GM12875 (cell line): ENCODE results near the gene SP2.

Experiments
- H3K4me3 ChIP-seq: one replicate; pipeline ENCODE4 v1.5.1; 2011; ENCODE audit warnings: low read depth, low read length, control low read depth
- TF ChIP-seq, protein P1 (sequence below): IDR thresholded peaks from 2 replicates; pipeline ENCODE4 v1.5.1; 2011; ENCODE audit warnings: low read depth, mild to moderate bottlenecking, control low read depth, inconsistent platforms, low read length, moderate library complexity, borderline replicate concordance; ENCODE audit not compliant: insufficient read depth

SP2 gene

GRCh38 chr17:47959825-47960655, 64.0 kb downstream of the SP2 start:
- TF ChIP-seq, protein P1, sequence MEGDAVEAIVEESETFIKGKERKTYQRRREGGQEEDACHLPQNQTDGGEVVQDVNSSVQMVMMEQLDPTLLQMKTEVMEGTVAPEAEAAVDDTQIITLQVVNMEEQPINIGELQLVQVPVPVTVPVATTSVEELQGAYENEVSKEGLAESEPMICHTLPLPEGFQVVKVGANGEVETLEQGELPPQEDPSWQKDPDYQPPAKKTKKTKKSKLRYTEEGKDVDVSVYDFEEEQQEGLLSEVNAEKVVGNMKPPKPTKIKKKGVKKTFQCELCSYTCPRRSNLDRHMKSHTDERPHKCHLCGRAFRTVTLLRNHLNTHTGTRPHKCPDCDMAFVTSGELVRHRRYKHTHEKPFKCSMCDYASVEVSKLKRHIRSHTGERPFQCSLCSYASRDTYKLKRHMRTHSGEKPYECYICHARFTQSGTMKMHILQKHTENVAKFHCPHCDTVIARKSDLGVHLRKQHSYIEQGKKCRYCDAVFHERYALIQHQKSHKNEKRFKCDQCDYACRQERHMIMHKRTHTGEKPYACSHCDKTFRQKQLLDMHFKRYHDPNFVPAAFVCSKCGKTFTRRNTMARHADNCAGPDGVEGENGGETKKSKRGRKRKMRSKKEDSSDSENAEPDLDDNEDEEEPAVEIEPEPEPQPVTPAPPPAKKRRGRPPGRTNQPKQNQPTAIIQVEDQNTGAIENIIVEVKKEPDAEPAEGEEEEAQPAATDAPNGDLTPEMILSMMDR, result no peak
- H3K4me3 ChIP-seq, result no peak overlapping the region

GRCh38 chr17:47961406-47961805, 65.4 kb downstream of the SP2 start:
- H3K4me3 ChIP-seq, result no peak overlapping the region
- TF ChIP-seq, protein P1, result no peak

DNA sequence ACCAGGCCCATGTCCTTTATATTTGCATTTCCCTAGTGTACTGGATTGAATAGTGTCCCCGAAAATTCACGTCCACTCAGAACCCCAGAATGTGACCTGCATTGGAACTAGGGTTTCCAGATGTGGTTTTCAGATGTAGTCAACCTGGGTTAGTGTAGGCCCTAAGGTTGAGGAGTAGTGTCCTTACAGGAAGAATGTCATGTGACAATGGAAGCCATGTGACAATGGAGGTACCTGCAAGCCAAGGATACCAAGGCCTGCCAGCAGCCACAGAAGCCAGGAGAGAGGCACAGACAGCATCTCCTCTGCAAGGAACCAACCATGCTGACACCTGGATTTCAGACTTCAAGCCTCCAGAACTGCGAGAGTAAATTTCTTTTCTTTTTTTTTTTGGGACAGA, 66.9 kb downstream of the SP2 start:
- no peak overlapping the region for H3K4me3 ChIP-seq
- TF ChIP-seq, protein P1, result no peak

DNA sequence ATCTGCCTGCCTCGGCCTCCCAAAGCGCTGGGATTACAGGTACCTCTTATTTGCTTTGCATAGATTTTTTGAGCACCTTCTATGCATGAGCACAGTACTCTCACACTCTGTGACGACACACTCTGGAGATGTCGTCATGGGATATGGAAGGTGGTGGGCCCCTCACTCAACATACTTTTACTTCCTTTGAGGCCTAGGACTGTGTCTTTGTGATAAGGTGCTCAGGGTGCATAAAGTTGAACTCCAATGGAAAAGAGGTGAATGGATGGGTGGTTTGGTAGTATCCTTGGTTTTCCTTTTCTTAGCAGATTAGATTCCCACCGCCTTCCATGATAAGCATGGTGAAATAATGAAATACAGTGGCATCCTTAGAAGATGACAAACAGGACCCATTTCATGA, 68.8 kb downstream of the SP2 start:
- H3K4me3 ChIP-seq, result no peak overlapping the region
- TF ChIP-seq, protein P1, result no peak

DNA sequence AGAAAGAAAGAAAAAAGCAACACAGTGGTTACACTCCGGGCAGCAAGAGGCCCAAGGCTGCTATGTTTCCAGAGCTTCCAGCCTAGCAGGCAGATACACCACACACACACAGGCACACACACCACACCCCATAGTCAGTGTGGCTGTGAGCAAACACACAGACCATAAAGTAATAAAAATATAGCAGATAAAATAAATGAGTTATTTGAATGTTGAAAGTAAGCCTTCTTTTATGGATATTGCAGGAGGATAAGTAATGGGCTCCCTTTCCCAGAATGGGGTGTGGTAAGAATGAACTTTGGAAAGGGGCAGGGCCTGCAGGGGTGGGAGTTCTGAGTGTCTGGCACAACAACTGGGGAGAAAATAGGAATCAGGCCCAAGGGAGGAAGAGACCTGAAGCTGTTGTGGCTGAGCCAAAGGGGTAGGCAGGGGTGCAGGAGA, 70.1 kb downstream of the SP2 start:
- TF ChIP-seq, protein P1, result no peak
- H3K4me3 ChIP-seq, result no peak overlapping the region

GRCh38 chr17:47967607-47968252, 71.7 kb downstream of the SP2 start:
- TF ChIP-seq, protein P1, result no peak
- no peak overlapping the region for H3K4me3 ChIP-seq

DNA sequence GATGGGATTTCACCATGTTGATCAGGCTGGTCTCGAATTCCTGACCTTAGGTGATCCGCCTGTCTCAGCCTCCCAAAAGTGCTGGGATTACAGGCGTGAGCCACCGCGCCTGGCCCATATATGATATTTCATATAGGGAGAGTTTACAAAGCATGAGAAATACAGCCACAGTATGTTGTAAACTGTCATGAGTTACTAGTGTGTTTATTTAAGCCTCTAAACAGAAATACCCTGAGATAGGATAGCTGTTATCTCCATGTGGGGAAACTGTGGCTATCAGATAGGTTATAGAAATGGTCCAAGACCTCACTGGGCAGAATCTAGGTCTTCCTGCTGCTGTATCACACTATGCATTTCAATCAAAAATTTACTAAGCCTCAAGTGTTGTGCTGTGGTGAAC, 72.8 kb downstream of the SP2 start:
- TF ChIP-seq, protein P1, result no peak
- no peak overlapping the region for H3K4me3 ChIP-seq
